Measurements from ENCODE around the gene EPN2. TPM values are rescaled to one million over a fixed set of nuclear protein-coding genes. Genes with fewer than 3 reads are reported as not detected.

Gene EPN2
- total RNA-seq, 4 donors from 2014 or later: 23.9 to 35.1 (median 34.1) TPM

GRCh38 chr17:19342611-19343255 lies 105.6 kb downstream of the EPN2 start:
- H3K27ac ChIP-seq: peak overlapping the region in 1 of 4 donors; percentile 25
- peaks cover 0 to 12% (median 0%) of the 10 kb centered on the region in 4 donors for H3K4me1 ChIP-seq
- H3K36me3 ChIP-seq: no peaks in the 10 kb centered on the region
- DNase-seq: peak in 2 of 3 donors; percentile 36 to 46
- no peaks in the 10 kb centered on the region for H3K27me3 ChIP-seq
- no peaks in the 10 kb centered on the region for H3K9me3 ChIP-seq
- H3K4me3 ChIP-seq: no peak overlapping the region
- TF ChIP-seq CTCF (IDR thresholded peaks at IDR 0.05) (no peak), POLR2A (IDR thresholded peaks at IDR 0.05) (no peak)

GRCh38 chr17:19343256-19343630 lies 106.1 kb downstream of the EPN2 start:
- H3K9me3 ChIP-seq: no peaks in the 10 kb centered on the region
- H3K27ac ChIP-seq: no peak overlapping the region
- no peaks in the 10 kb centered on the region for H3K36me3 ChIP-seq

GRCh38 chr17:19343671-19344151 lies 106.5 kb downstream of the EPN2 start:
- Histone ChIP-seq H3K4me3 (no peak overlapping the region), H3K27ac (no peak overlapping the region), H3K4me1 (peaks cover 0 to 8% (median 0%) of the 10 kb centered on the region in 4 donors), H3K27me3 (no peaks in the 10 kb centered on the region), H3K9me3 (no peaks in the 10 kb centered on the region), H3K36me3 (no peaks in the 10 kb centered on the region)
- DNase-seq: peak in 2 of 3 donors; percentile 37 to 39
- TF ChIP-seq POLR2A (IDR thresholded peaks at IDR 0.05): no peak
- TF ChIP-seq CTCF (IDR thresholded peaks at IDR 0.05): no peak

More at GRCh38 chr17:19343256-19343630, 106.1 kb downstream of the EPN2 start:
- TF ChIP-seq POLR2A (IDR thresholded peaks at IDR 0.05) (no peak), CTCF (IDR thresholded peaks at IDR 0.05) (no peak)
- Histone ChIP-seq H3K27me3 (no peaks in the 10 kb centered on the region), H3K4me1 (peaks cover 0 to 8% (median 0%) of the 10 kb centered on the region in 4 donors), H3K4me3 (no peak overlapping the region)
- peak in 1 of 3 donors; percentile 19 for DNase-seq

GRCh38 chr17:19344311-19345066 lies 107.3 kb downstream of the EPN2 start:
- H3K36me3 ChIP-seq: no peaks in the 10 kb centered on the region
- no peaks in the 10 kb centered on the region for H3K27me3 ChIP-seq
- H3K27ac ChIP-seq: no peak overlapping the region
- peak in 1 of 3 donors; percentile 37 for DNase-seq
- no peak for TF ChIP-seq CTCF (IDR thresholded peaks at IDR 0.05)
- TF ChIP-seq POLR2A (IDR thresholded peaks at IDR 0.05): no peak
- H3K4me1 ChIP-seq: peaks cover 0 to 8% (median 0%) of the 10 kb centered on the region in 4 donors
- H3K4me3 ChIP-seq: no peak overlapping the region
- H3K9me3 ChIP-seq: no peaks in the 10 kb centered on the region

GRCh38 chr17:19345067-19345460 lies 107.9 kb downstream of the EPN2 start:
- DNase-seq: peak in 1 of 3 donors; percentile 37
- no peak for TF ChIP-seq POLR2A (IDR thresholded peaks at IDR 0.05)
- TF ChIP-seq CTCF (IDR thresholded peaks at IDR 0.05): no peak
- Histone ChIP-seq H3K4me3 (no peak overlapping the region), H3K9me3 (no peaks in the 10 kb centered on the region), H3K4me1 (peaks cover 0 to 8% (median 0%) of the 10 kb centered on the region in 4 donors), H3K27me3 (no peaks in the 10 kb centered on the region), H3K36me3 (no peaks in the 10 kb centered on the region), H3K27ac (no peak overlapping the region)
